CD14-positive monocyte (primary cell): ENCODE measurements around the gene MDFIC. TPM values are rescaled to one million over a fixed set of nuclear protein-coding genes. Genes with fewer than 3 reads are reported as not detected.

ENCODE experiments used
- DNase-seq, 3 donors: peaks; one replicate each; pipeline ENCODE4 v3.0.0-alpha.2; 2011 to 2022
- H2AFZ ChIP-seq: 2 replicates; pipeline ENCODE4 v1.6.0; 2012; ENCODE audit warnings: mild to moderate bottlenecking, low read depth, low read length, inconsistent platforms; ENCODE audit not compliant: insufficient read depth, poor library complexity, severe bottlenecking
- H3K27ac ChIP-seq, 2 donors: 1 replicate in 1 of 2; 2 replicates in 1 of 2; pipeline ENCODE4 v1.5.1; 2012 to 2013; ENCODE audit warnings: low read length in 2 of 2, control low read depth in 1 of 2, inconsistent platforms in 1 of 2, low read depth in 1 of 2, mild to moderate bottlenecking in 1 of 2
- H3K27me3 ChIP-seq, 2 donors: one replicate each; pipeline versions ENCODE4 v1.6.0 to v1.6.1; 2011 to 2013; ENCODE audit warnings: low read length in 2 of 2; ENCODE audit not compliant: control insufficient read depth in 2 of 2, insufficient read depth in 2 of 2
- H3K36me3 ChIP-seq, 2 donors: replicated peaks in 1 of 2; 1 replicate in 1 of 2; 2 replicates in 1 of 2; pipeline versions ENCODE4 v1.5.1 to v1.6.1; 2012 to 2013; ENCODE audit warnings: low read length in 2 of 2, control low read depth in 1 of 2, inconsistent platforms in 1 of 2, mild to moderate bottlenecking in 1 of 2; ENCODE audit not compliant: insufficient read depth in 2 of 2, control insufficient read depth in 1 of 2
- H3K4me1 ChIP-seq, 2 donors: 1 replicate in 1 of 2; 2 replicates in 1 of 2; pipeline versions ENCODE4 v1.5.1 to v1.6.1; 2012 to 2013; ENCODE audit warnings: low read length in 2 of 2, control low read depth in 1 of 2, inconsistent platforms in 1 of 2, mild to moderate bottlenecking in 1 of 2, moderate library complexity in 1 of 2; ENCODE audit not compliant: insufficient read depth in 2 of 2, control insufficient read depth in 1 of 2
- H3K4me2 ChIP-seq: replicated peaks from 2 replicates; pipeline ENCODE3; 2012; ENCODE audit warnings: low read length, moderate library complexity, mild to moderate bottlenecking; ENCODE audit not compliant: poor library complexity, severe bottlenecking; ENCODE audit errors: extremely low read depth
- H3K4me3 ChIP-seq, 3 experiments: fragments of 200-600 bp in 1 of 3; sonication (generic) in 1 of 3; replicated peaks in 1 of 3; 1 replicate in 2 of 3; 2 replicates in 1 of 3; pipeline ENCODE4 v1.5.1; 2011 to 2013; ENCODE audit warnings: low read length in 3 of 3, mild to moderate bottlenecking in 3 of 3, control low read depth in 2 of 3, low read depth in 2 of 3, inconsistent platforms in 1 of 3, moderate library complexity in 1 of 3
- H3K79me2 ChIP-seq: 2 replicates; pipeline ENCODE4 v1.6.0; 2012; ENCODE audit warnings: mild to moderate bottlenecking, control low read depth, inconsistent platforms, low read length, moderate library complexity; ENCODE audit not compliant: insufficient read depth
- H3K9ac ChIP-seq: 2 replicates; pipeline ENCODE4 v1.6.0; 2017; ENCODE audit warnings: low read length, mild to moderate bottlenecking; ENCODE audit not compliant: insufficient read depth, poor library complexity, severe bottlenecking
- H3K9me3 ChIP-seq, 2 donors: replicated peaks in 1 of 2; 1 replicate in 1 of 2; 2 replicates in 1 of 2; pipeline versions ENCODE4 v1.5.1 to v1.6.1; 2012 to 2013; ENCODE audit warnings: low read length in 2 of 2, control low read depth in 1 of 2; ENCODE audit not compliant: control insufficient read depth in 1 of 2, insufficient read depth in 1 of 2
- H4K20me1 ChIP-seq: 2 replicates; pipeline ENCODE4 v1.6.0; 2012; ENCODE audit warnings: mild to moderate bottlenecking, low read length, control low read depth, moderate library complexity; ENCODE audit not compliant: insufficient read depth
- H3K27ac Mint-ChIP-seq, 7 donors: one replicate each; pipeline ENCODE4 v1.8.0; 2020; ENCODE audit warnings: mild to moderate bottlenecking in 7 of 7, mixed read lengths in 7 of 7, moderate library complexity in 6 of 7, inconsistent platforms in 2 of 7
- H3K27me3 Mint-ChIP-seq, 3 donors: one replicate each; pipeline ENCODE4 v1.8.0; 2021 to 2022; ENCODE audit warnings: low read depth in 3 of 3, mild to moderate bottlenecking in 3 of 3, mixed read lengths in 3 of 3, moderate library complexity in 3 of 3, inconsistent platforms in 1 of 3
- H3K36me3 Mint-ChIP-seq, 2 donors: one replicate each; pipeline ENCODE4 v1.8.0; 2020; ENCODE audit warnings: mixed read lengths in 2 of 2, inconsistent platforms in 1 of 2, mild to moderate bottlenecking in 1 of 2
- H3K4me1 Mint-ChIP-seq: one replicate; pipeline ENCODE4 v1.8.0; 2020; ENCODE audit warnings: mild to moderate bottlenecking, mixed read lengths
- H3K4me3 Mint-ChIP-seq, 2 donors: one replicate each; pipeline ENCODE4 v1.8.0; 2020; ENCODE audit warnings: mild to moderate bottlenecking in 2 of 2, mixed read lengths in 2 of 2, moderate library complexity in 1 of 2
- H3K9me3 Mint-ChIP-seq, 7 donors: one replicate each; pipeline ENCODE4 v1.8.0; 2020 to 2022; ENCODE audit warnings: mixed read lengths in 7 of 7, mild to moderate bottlenecking in 6 of 7, moderate library complexity in 6 of 7, inconsistent platforms in 2 of 7
- CTCF ChIP-seq: fragments of 200-600 bp; IDR thresholded peaks from one replicate; pipeline ENCODE4 v1.8.0; 2022; ENCODE audit warnings: antibody characterized with exemption, mild to moderate bottlenecking
- WGBS: methylation state at CpG from one replicate; pipeline ENCODE4 v1.1.5; 2013; ENCODE audit warnings: missing lambda C conversion rate; ENCODE audit not compliant: insufficient coverage; 5-methylcytosine and 5-hydroxymethylcytosine counted together
- intact Hi-C, 2 donors: fragments of 100-400 bp; cut with micrococcal nuclease; formaldehyde crosslinking; loops; one replicate each; pipeline versions ENCODE4 v1.15.0 to v1.15.1; 2023
- polyA plus RNA-seq, 3 donors: library from polyadenylated mRNA; depleted of rRNA in 1 of 3; unstranded in 2 of 3; stranded (reverse) in 1 of 3; fragments of 300-500 nt in 2 of 3; fragments of >200 nt in 1 of 3; fragmentation: Illumina TruSeq in 2 of 3; gene quantifications; 1 replicate in 2 of 3; 2 replicates in 1 of 3; pipeline ENCODE4 v1.2.3, GENCODE V29; 2012 to 2021

The MDFIC gene
- polyA plus RNA-seq, 3 donors = 13.0 to 30.0 (median 19.9) TPM

- no peak for TF ChIP-seq CTCF
- H3K9me3 Mint-ChIP-seq = no peaks in the 10 kb centered on the region
- no peak overlapping the region for H3K9ac ChIP-seq
- no peaks in the 10 kb centered on the region for H3K27me3 Mint-ChIP-seq
- no peak for DNase-seq
- peak overlapping the region in 1 of 2 donors; percentile 69 for H3K27ac ChIP-seq
- intact Hi-C loops = no loop called here
- H3K4me2 ChIP-seq = no peak overlapping the region
- H3K36me3 Mint-ChIP-seq = no peaks in the 10 kb centered on the region
- H3K9me3 ChIP-seq = no peaks in the 10 kb centered on the region
- peak overlapping the region in 3 of 7 donors; percentile 50 to 79 (median 70) for H3K27ac Mint-ChIP-seq
- no peaks in the 10 kb centered on the region for H3K79me2 ChIP-seq
- H3K4me3 Mint-ChIP-seq = no peak overlapping the region
- H4K20me1 ChIP-seq = no peaks in the 10 kb centered on the region
- peaks cover 26% of the 10 kb centered on the region for H3K4me1 Mint-ChIP-seq
- H3K4me3 ChIP-seq = no peak overlapping the region
- H3K4me1 ChIP-seq = peaks cover 23 to 25% of the 10 kb centered on the region in 2 donors
- peak overlapping the region; percentile 4 for H2AFZ ChIP-seq
- H3K27me3 ChIP-seq = no peaks in the 10 kb centered on the region
- no peaks in the 10 kb centered on the region for H3K36me3 ChIP-seq
These were observed 137.4 kb downstream of the MDFIC start for GRCh38 chr7:115059321-115059720.

GRCh38 chr7:115060095-115060870 lies 138.4 kb downstream of the MDFIC start:
- H3K36me3 Mint-ChIP-seq = no peaks in the 10 kb centered on the region
- H3K27me3 Mint-ChIP-seq = no peaks in the 10 kb centered on the region
- peaks cover 23% of the 10 kb centered on the region for H3K4me1 Mint-ChIP-seq
- H4K20me1 ChIP-seq = no peaks in the 10 kb centered on the region
- no peak overlapping the region for H3K9ac ChIP-seq
- peak; percentile 69 to 81 (median 70) for DNase-seq
- H3K27ac ChIP-seq = peak overlapping the region in 1 of 2 donors; percentile 69
- no peaks in the 10 kb centered on the region for H3K9me3 ChIP-seq
- H3K4me3 ChIP-seq = peak overlapping the region in 1 of 3 experiments; percentile 25
- no peaks in the 10 kb centered on the region for H3K36me3 ChIP-seq
- H3K79me2 ChIP-seq = no peaks in the 10 kb centered on the region
- WGBS = no CpG with 5 or more reads among the region's 5 CpGs
- peak overlapping the region; percentile 4 for H2AFZ ChIP-seq
- peak overlapping the region; percentile 60 to 87 (median 81) for H3K27ac Mint-ChIP-seq
- peak overlapping the region in 1 of 2 donors; percentile 75 for H3K4me3 Mint-ChIP-seq
- H3K4me2 ChIP-seq = peak overlapping the region; percentile 30
- H3K9me3 Mint-ChIP-seq = no peaks in the 10 kb centered on the region
- intact Hi-C loops = no loop called here
- TF ChIP-seq CTCF = no peak
- peaks cover 21 to 24% of the 10 kb centered on the region in 2 donors for H3K4me1 ChIP-seq
- H3K27me3 ChIP-seq = no peaks in the 10 kb centered on the region
